IPS-NIHi11 (cell line): Measurements from ENCODE around the gene PPAT.
"Not testable (repeated sequence)": the region's sequence is repeated elsewhere in the genome, so short reads cannot be mapped to it uniquely, and the experiment has no call there.

ENCODE experiments used
- DNase-seq: peaks from one replicate; pipeline ENCODE4 v3.0.0; 2012; ENCODE audit warnings: mixed read lengths, low spot score

The PPAT gene

GRCh38 chr4:56386091-56386490, 49.3 kb downstream of the PPAT start:
- DNase-seq, result no peak

- DNase-seq, result no peak
Measured at GRCh38 chr4:56375458-56375857, 60.0 kb downstream of the PPAT start.

- no peak for DNase-seq
Measured at GRCh38 chr4:56374956-56375355, 60.5 kb downstream of the PPAT start.

GRCh38 chr4:56372774-56373173, 62.6 kb downstream of the PPAT start:
- no peak for DNase-seq

GRCh38 chr4:56371426-56372220, 63.8 kb downstream of the PPAT start:
- no peak for DNase-seq

- DNase-seq, result no peak
Measured at GRCh38 chr4:56370377-56370776, 65.0 kb downstream of the PPAT start.

GRCh38 chr4:56362981-56363380, 72.4 kb downstream of the PPAT start:
- not testable (repeated sequence) for DNase-seq

- no peak for DNase-seq
Measured at GRCh38 chr4:56360071-56360470, 75.3 kb downstream of the PPAT start.

- no peak for DNase-seq
Measured at GRCh38 chr4:56356650-56357049, 78.8 kb downstream of the PPAT start.

GRCh38 chr4:56348576-56348975, 86.8 kb downstream of the PPAT start:
- DNase-seq, result peak; percentile 12

GRCh38 chr4:56345458-56345857, 90.0 kb downstream of the PPAT start:
- no peak for DNase-seq
